HAP-1 (cell line): ENCODE data around the gene CLMP.

Experiments
- DNase-seq, 2 experiments: peaks; one replicate each; pipeline ENCODE4 v3.0.0-alpha.2; 2016 to 2020; ENCODE audit warnings: low spot score in 2 of 2
- H3K27me3 ChIP-seq: fragments of 250-450 bp; sonication (Bioruptor Pico); 2 replicates; pipeline ENCODE4 v1.5.1; 2020; ENCODE audit warnings: low read depth, mild to moderate bottlenecking, moderate library complexity
- H3K36me3 ChIP-seq: fragments of 250-450 bp; sonication (Bioruptor Pico); replicated peaks from 2 replicates; pipeline ENCODE4 v1.5.1; 2020; ENCODE audit warnings: mild to moderate bottlenecking
- H3K4me1 ChIP-seq: fragments of 250-450 bp; sonication (Bioruptor Pico); 2 replicates; pipeline ENCODE4 v1.5.1; 2020; ENCODE audit warnings: mild to moderate bottlenecking
- H3K4me3 ChIP-seq: fragments of 250-450 bp; sonication (Bioruptor Pico); 2 replicates; pipeline ENCODE4 v1.5.1; 2020; ENCODE audit warnings: mild to moderate bottlenecking, moderate library complexity
- H3K9me3 ChIP-seq: fragments of 250-450 bp; sonication (Bioruptor Pico); 2 replicates; pipeline ENCODE4 v1.5.1; 2020; ENCODE audit warnings: mild to moderate bottlenecking, moderate library complexity
- in situ Hi-C: fragments of 300-500 bp; cut with MboI; formaldehyde crosslinking; loops from 3 replicates; pipeline ENCODE4 v1.14.3; 2020; ENCODE audit warnings: low sequenced_read_pairs, inconsistent platforms, mixed read lengths

CLMP gene

DNA sequence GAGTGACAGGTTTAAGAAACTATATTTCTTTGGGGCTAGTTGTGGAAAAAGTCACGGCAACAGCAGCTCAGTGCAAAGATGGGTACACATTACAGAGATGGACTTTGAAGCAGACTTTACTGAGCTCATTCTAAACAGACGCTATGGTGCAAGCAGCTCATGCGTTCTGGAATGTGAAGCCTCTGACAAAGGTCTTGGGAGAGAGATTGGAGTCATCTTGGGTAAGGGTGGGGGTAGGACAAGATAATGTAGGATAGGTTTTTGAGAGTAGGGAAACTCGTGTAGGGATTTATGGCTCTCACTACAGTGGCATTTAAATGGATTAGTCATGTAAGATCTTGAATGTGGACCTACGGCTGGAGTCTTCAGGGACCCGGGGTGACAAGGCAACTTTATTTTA is 36.2 kb upstream of the CLMP start:
- in situ Hi-C loops = no loop called here
- Histone ChIP-seq H3K36me3 (no peaks in the 10 kb centered on the region), H3K27me3 (no peaks in the 10 kb centered on the region), H3K4me3 (no peak overlapping the region), H3K9me3 (no peaks in the 10 kb centered on the region), H3K4me1 (peaks cover 2% of the 10 kb centered on the region; the same call in 1 of the 2 replicates)
- DNase-seq = no peak

DNA sequence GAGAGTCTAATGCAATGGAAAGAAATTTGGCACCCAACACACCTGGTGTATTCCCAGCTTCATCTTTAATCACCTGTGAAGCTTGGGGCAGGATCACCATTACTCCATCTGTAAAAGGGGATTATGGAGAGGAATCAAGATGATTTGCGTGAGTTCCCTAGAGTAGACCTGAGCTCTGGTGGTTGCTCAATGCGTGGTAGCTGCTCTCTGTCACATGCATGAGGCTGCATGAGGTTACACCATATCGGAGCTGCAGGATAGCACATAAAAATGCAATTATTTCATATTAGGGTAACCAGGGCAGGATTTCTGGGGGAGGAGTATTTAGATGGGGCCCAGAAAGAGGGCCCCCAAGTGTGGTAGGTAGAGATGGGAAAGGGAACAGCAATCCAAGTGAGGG is 35.3 kb upstream of the CLMP start:
- H3K4me3 ChIP-seq = no peak overlapping the region
- no peak for DNase-seq
- H3K9me3 ChIP-seq = no peaks in the 10 kb centered on the region
- in situ Hi-C loops = no loop called here
- H3K27me3 ChIP-seq = 0 out of 2 replicates have a peak, but pooled peaks cover 3% of the 10 kb centered on the region
- H3K36me3 ChIP-seq = no peaks in the 10 kb centered on the region
- peaks cover 2% of the 10 kb centered on the region; the same call in 1 of the 2 replicates for H3K4me1 ChIP-seq

DNA sequence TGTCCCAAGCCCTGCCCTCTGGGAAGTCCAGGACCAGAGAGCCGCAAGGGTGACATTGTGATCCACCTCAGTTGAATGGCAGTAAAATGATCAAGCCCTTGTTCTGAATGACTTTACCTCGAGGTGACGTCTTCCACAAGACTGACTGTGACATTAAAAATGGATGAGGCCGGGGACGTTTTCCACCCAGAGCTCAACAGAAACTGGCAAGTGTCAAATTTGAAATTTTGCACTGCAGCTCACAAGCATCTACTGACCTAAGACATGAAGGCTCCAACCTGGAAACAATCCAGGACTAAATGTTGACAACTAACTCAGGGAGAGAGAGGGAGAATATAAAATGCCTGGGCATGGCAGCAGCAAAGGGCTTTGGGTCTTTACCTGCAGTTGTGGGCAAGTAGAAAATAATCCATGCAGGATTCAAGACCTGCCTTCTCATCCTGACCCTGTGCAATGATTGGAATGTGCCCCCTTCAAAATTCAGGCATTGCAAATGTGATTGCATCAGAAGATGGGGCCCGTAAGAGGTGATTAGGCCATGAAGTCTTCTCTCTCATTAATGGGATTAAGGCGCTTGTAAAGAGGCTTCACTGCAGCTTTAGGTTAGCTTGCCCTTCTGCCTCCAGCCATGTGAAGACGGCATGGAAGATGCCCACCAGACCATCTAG is 33.6 kb upstream of the CLMP start:
- H3K36me3 ChIP-seq = no peaks in the 10 kb centered on the region
- in situ Hi-C loops = no loop called here
- H3K4me3 ChIP-seq = no peak overlapping the region
- H3K9me3 ChIP-seq = no peaks in the 10 kb centered on the region
- DNase-seq = no peak
- peaks cover 8% of the 10 kb centered on the region; the same call in 1 of the 2 replicates for H3K27me3 ChIP-seq
- H3K4me1 ChIP-seq = peaks cover 2% of the 10 kb centered on the region; the same call in 1 of the 2 replicates

DNA sequence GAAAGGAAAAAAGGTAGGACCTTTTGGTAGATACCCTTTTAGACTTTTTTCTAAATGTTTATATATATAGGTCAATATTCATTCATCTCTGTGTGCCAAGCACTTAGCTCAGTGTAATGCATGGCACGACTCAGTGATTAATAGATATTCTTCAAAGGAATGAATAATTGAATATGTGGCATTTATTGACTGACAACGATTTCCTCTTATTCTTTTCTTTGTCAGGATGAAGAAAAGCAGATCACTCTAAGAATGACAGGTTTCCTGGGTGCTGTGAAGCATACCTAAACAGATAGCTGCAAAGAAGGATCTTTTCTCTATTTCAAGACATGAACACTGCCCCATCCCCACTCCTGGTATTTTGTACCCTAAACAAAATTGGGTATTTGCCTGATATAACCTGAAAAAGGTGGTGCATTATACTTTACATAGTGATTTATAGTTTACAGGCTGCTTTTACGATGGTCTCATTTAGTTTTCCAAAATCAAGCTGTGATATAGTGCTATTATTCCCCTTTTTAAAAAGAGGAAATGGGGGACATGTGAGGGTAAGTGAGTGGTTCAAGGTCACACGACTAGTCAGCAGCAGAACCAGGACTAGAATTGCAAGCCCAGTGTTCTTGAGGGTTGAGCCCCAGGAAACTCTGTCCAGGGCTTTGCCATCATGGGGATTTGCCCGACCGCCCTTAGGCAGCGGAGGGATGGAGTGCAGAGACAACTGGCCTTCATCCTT is 32.9 kb upstream of the CLMP start:
- Histone ChIP-seq H3K9me3 (no peaks in the 10 kb centered on the region), H3K27me3 (peaks cover 8% of the 10 kb centered on the region; the same call in 1 of the 2 replicates), H3K4me3 (no peak overlapping the region), H3K36me3 (no peaks in the 10 kb centered on the region), H3K4me1 (peaks cover 2% of the 10 kb centered on the region; the same call in 1 of the 2 replicates)
- in situ Hi-C loops = no loop called here
- no peak for DNase-seq

DNA sequence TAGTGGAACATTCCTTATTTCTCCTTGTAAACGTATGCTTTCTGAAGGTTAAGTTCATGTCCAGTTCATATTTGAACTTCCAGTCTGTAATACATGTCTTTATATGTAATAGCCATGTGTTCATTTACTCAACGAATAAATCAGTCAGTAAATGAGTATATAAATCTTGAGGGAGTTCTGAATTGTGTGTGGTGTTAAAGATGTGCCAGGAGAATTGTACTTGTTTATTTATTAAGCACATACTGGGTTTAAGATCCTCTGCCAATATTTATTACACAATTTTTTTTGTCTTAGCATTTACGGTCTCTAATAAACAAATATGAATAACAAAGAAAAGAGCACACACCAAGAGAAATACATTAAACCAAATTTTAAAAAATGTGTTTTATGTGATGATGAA is 26.5 kb upstream of the CLMP start:
- Histone ChIP-seq H3K9me3 (no peaks in the 10 kb centered on the region), H3K4me1 (no peaks in the 10 kb centered on the region), H3K36me3 (no peaks in the 10 kb centered on the region), H3K27me3 (peaks cover 8% of the 10 kb centered on the region; the same call in 1 of the 2 replicates), H3K4me3 (no peak overlapping the region)
- DNase-seq = no peak
- in situ Hi-C loops = no loop called here

DNA sequence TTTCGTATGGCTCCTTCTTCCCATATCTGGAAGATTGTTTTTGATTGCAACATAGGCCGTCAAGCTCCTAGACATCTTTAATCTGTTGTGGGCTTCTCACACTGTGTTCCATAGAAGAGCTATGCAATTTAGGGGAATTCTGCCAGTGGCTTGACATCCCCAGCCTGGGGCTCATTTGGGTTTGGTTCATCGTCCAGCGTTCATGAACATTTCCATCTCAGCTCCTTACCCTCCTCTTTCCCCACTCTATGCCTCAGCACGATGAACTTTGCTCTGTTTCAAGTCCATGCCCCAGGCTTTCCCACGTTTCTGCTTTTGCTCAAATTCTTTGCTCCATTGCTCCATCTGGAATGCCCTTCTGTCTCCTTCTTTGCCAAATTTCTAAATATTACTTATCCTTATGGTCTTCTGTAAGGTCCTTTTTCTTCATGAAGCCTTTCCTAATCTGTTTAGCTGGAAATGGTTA is 26.1 kb upstream of the CLMP start:
- DNase-seq = no peak
- in situ Hi-C loops = no loop called here
- H3K36me3 ChIP-seq = no peaks in the 10 kb centered on the region

DNA sequence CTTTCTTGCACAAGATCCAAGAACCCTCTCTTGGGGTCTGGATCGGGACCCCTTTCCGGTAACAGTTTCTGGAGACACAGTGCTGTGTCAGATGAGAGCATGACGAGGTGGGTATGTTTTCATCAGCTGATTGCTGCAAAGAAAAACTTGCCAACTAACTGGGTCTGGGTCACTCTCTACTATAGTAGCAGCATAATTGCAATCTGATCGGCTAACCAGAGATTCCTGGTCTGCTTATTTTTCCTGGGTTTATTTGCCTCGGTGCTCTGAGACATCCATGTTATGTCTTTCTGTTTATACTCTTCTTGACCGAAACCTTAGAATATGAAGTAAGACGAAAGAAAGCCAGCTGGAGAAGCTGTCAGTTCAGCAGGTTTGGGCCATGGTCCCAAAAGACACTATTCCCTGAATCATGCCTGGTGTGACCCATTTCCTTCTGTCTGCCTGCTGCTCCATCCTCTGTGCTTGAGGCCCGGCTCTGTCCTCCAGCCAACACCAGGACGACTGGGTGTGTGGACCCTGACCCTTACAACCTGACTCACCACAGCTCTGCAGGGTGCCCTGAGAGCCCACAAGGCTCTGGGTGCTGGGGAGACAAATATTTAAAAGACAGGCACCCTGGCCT is 24.1 kb upstream of the CLMP start:
- H3K9me3 ChIP-seq = no peaks in the 10 kb centered on the region
- H3K27me3 ChIP-seq = peaks cover 13% of the 10 kb centered on the region
- H3K4me3 ChIP-seq = no peak overlapping the region
- no peak for DNase-seq
- in situ Hi-C loops = no loop called here
- no peaks in the 10 kb centered on the region for H3K4me1 ChIP-seq
- H3K36me3 ChIP-seq = no peaks in the 10 kb centered on the region

More for the DNA sequence above, 26.1 kb upstream of the CLMP start:
- Histone ChIP-seq H3K9me3 (no peaks in the 10 kb centered on the region), H3K27me3 (peaks cover 8% of the 10 kb centered on the region; the same call in 1 of the 2 replicates), H3K4me1 (no peaks in the 10 kb centered on the region), H3K4me3 (no peak overlapping the region)

DNA sequence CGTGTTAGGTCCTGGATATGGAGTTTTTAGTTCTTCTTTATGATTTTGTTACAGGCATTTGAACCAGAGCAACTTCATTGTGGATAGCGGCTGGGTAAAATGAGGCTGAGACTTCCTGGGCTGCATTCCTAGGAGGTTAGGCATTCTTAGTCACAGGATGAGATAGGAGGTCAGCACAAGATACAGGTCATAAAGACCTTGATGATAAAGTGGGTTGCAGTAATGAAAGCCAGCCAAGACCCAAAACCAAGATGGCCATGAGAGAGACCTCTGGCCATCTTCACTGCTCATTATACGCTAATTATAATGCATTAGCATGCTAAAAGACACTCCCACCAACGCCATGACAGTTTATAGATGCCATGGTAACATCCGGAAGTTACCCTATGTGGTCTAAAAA is 23.4 kb upstream of the CLMP start:
- no peaks in the 10 kb centered on the region for H3K4me1 ChIP-seq
- in situ Hi-C loops = no loop called here
- no peak overlapping the region for H3K4me3 ChIP-seq
- H3K36me3 ChIP-seq = no peaks in the 10 kb centered on the region
- peaks cover 18% of the 10 kb centered on the region for H3K27me3 ChIP-seq
- no peaks in the 10 kb centered on the region for H3K9me3 ChIP-seq
- DNase-seq = no peak

DNA sequence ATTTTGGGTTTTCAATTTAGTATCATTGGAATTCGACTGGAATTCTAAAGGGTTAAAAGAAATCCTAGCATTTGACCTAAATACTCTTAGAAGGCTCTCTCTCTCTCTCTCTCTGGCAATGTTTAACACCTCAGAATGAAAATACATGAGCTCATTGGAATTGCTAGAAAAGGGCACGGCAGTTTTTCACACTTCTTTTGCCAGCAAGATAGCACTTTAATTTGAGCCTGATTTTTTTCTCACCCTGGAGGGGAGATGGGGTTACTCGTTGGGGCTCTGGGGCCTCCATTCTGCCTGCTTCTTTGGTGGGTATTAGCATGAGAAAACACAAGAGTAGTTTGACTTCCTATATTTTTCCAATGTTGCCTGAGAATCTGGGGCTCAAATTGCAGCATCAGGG is 22.8 kb upstream of the CLMP start:
- Histone ChIP-seq H3K4me1 (no peaks in the 10 kb centered on the region), H3K27me3 (peaks cover 22% of the 10 kb centered on the region), H3K9me3 (no peaks in the 10 kb centered on the region), H3K4me3 (no peak overlapping the region), H3K36me3 (no peaks in the 10 kb centered on the region)
- in situ Hi-C loops = no loop called here
- no peak for DNase-seq

DNA sequence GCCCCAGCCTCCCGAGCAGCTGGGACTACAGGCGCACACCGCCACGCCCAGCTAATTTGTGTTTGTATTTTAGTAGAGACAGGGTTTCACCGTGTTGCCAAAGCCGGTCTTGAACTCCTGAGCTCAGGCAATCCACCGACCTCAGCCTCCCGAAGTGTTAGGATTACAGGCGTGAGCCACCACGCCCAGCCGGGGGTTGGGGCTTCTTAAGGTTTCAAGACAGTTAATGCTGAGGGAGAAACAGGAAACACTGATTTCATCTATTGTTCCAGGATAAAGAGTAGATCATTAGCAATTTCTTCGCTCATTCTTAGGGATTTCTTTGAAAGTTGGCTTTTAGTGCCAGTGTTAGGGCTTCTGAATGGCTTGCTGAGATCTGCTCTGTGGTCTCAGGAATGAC is 21.2 kb upstream of the CLMP start:
- H3K4me1 ChIP-seq = no peaks in the 10 kb centered on the region
- H3K36me3 ChIP-seq = no peaks in the 10 kb centered on the region
- in situ Hi-C loops = no loop called here
- peaks cover 30% of the 10 kb centered on the region for H3K27me3 ChIP-seq
- H3K9me3 ChIP-seq = no peaks in the 10 kb centered on the region
- no peak for DNase-seq
- H3K4me3 ChIP-seq = no peak overlapping the region

DNA sequence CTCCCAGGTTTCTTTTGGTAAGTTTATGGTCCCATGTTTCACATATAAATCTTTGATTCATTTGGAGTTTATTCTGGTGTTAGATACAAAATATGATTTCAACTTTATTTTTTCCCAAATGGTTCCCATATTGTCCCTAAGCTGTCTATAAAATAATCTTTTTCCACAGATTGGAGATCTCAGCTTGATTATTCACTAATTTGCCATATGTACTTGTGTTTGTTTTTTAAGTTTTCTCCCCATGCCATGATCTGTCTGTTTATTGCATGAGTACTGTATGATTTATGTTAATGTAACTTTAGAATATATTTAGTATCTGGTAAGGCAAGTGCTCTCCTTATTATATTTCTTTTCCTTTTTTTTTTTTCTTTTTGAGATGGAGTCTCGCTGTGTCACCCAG is 19.9 kb upstream of the CLMP start:
- Histone ChIP-seq H3K36me3 (no peaks in the 10 kb centered on the region), H3K4me1 (no peaks in the 10 kb centered on the region), H3K4me3 (no peak overlapping the region), H3K9me3 (no peaks in the 10 kb centered on the region), H3K27me3 (peaks cover 30% of the 10 kb centered on the region)
- DNase-seq = no peak
- in situ Hi-C loops = no loop called here

DNA sequence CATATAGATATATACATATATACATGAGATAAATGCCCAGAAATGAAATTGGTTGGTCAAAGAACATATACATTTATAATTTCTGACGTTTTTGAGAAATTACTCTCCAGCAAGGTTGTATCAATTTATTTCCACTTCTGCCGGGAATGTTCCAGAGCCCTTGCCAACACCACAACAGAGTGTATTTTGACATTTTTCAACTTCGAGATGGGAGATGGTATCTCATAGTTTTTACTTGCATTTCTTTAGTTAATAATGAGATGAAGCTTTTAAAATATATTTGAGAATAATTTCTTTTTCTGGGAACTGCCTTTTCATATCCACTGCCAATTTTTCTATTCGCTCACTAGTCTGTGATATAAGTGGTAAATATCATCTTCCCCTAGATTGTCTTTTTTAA is 19.3 kb upstream of the CLMP start:
- Histone ChIP-seq H3K9me3 (no peaks in the 10 kb centered on the region), H3K4me3 (no peak overlapping the region), H3K36me3 (no peaks in the 10 kb centered on the region), H3K4me1 (no peaks in the 10 kb centered on the region), H3K27me3 (peaks cover 30% of the 10 kb centered on the region)
- in situ Hi-C loops = no loop called here
- no peak for DNase-seq

DNA sequence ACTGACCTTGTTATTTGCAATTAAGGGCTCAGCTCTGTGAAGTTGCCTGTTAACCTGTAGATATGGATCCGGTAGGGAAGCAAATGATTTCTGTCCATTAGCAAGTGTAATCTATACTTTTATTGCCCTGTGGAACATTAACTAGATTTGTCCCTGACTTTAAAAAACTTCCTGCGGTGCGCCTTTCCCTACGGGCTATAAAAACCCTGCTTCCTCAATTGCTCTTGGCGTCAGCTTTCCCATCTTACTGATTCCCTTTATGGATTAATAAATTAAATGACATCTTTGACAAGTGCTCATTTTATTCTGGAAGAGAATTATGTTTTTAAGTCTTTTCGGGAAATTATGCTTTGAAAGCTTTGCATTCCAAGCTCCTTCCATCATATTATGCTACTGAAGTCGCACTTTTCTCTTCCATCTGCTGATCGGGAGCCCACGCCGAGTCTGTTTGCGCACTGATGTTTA is 18.3 kb upstream of the CLMP start:
- no peak overlapping the region for H3K4me3 ChIP-seq
- H3K4me1 ChIP-seq = no peaks in the 10 kb centered on the region
- in situ Hi-C loops = no loop called here
- H3K36me3 ChIP-seq = no peaks in the 10 kb centered on the region
- no peaks in the 10 kb centered on the region for H3K9me3 ChIP-seq
- DNase-seq = no peak
- H3K27me3 ChIP-seq = peaks cover 30% of the 10 kb centered on the region

DNA sequence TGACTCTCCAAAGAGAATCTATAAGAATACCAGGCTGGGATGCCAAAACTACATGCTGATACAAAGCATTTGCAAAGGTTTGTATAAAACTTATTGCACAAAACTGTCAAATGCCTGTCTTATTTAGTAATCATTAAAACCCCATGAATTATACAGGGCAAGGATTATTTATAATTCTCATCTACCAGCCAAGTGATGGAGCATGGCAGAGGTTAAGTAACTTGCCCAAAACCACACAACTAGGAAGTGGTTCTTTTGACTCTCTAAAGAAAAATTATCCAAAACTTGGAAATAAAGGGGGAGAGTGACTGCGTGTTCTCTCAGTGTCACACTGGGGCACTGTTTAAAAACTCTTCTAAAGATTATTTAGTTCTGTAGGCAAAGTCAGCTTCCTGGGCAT is 17.4 kb upstream of the CLMP start:
- no peak for DNase-seq
- no peaks in the 10 kb centered on the region for H3K36me3 ChIP-seq
- H3K27me3 ChIP-seq = peaks cover 35% of the 10 kb centered on the region
- no peaks in the 10 kb centered on the region for H3K4me1 ChIP-seq
- in situ Hi-C loops = no loop called here
- H3K9me3 ChIP-seq = no peaks in the 10 kb centered on the region
- no peak overlapping the region for H3K4me3 ChIP-seq
